BE2C (cell line): ENCODE results near the gene DOCK6.

Experiments
- DNase-seq: peaks from one replicate; pipeline ENCODE4 v3.0.0-alpha.2; 2020
- H3K27me3 ChIP-seq: fragments of 250-450 bp; sonication (Bioruptor Pico); 2 replicates; pipeline ENCODE4 v1.5.1; 2020; ENCODE audit warnings: mild to moderate bottlenecking
- H3K36me3 ChIP-seq: fragments of 250-450 bp; sonication (Bioruptor Pico); 2 replicates; pipeline ENCODE4 v1.5.1; 2020; ENCODE audit warnings: mild to moderate bottlenecking
- H3K4me1 ChIP-seq: fragments of 250-450 bp; sonication (Bioruptor Pico); 2 replicates; pipeline ENCODE4 v1.5.1; 2020
- H3K4me3 ChIP-seq: 2 replicates; pipeline ENCODE4 v1.5.1; 2011; ENCODE audit warnings: low read depth, low read length
- H3K9me3 ChIP-seq: fragments of 250-450 bp; sonication (Bioruptor Pico); 2 replicates; pipeline ENCODE4 v1.5.1; 2020
- CTCF ChIP-seq: IDR thresholded peaks from 2 replicates; pipeline ENCODE4 v1.5.1; 2012; ENCODE audit warnings: mild to moderate bottlenecking, low read depth, low read length

DOCK6 gene

GRCh38 chr19:11288349-11288748 lies 26.0 kb upstream of the DOCK6 start:
- no peaks in the 10 kb centered on the region for H3K4me1 ChIP-seq
- TF ChIP-seq CTCF, result peak; percentile 50
- H3K36me3 ChIP-seq, result no peaks in the 10 kb centered on the region
- DNase-seq, result no peak
- H3K4me3 ChIP-seq, result no peak overlapping the region
- H3K27me3 ChIP-seq, result no peaks in the 10 kb centered on the region
- H3K9me3 ChIP-seq, result no peaks in the 10 kb centered on the region

GRCh38 chr19:11286312-11286974 lies 24.1 kb upstream of the DOCK6 start:
- no peak for TF ChIP-seq CTCF
- no peaks in the 10 kb centered on the region for H3K36me3 ChIP-seq
- H3K4me1 ChIP-seq, result no peaks in the 10 kb centered on the region
- H3K27me3 ChIP-seq, result no peaks in the 10 kb centered on the region
- H3K4me3 ChIP-seq, result no peak overlapping the region
- no peak for DNase-seq
- no peaks in the 10 kb centered on the region for H3K9me3 ChIP-seq

- Histone ChIP-seq H3K4me3 (no peak overlapping the region), H3K36me3 (no peaks in the 10 kb centered on the region), H3K4me1 (no peaks in the 10 kb centered on the region), H3K27me3 (no peaks in the 10 kb centered on the region), H3K9me3 (no peaks in the 10 kb centered on the region)
- TF ChIP-seq CTCF, result no peak
- DNase-seq, result no peak
These were observed 22.2 kb upstream of the DOCK6 start for GRCh38 chr19:11284515-11284914.

- Histone ChIP-seq H3K36me3 (no peaks in the 10 kb centered on the region), H3K27me3 (no peaks in the 10 kb centered on the region), H3K9me3 (no peaks in the 10 kb centered on the region), H3K4me3 (no peak overlapping the region), H3K4me1 (no peaks in the 10 kb centered on the region)
- DNase-seq, result no peak
- no peak for TF ChIP-seq CTCF
These were observed 19.2 kb upstream of the DOCK6 start for GRCh38 chr19:11281356-11282049.

- no peaks in the 10 kb centered on the region for H3K9me3 ChIP-seq
- H3K4me1 ChIP-seq, result no peaks in the 10 kb centered on the region
- DNase-seq, result no peak
- H3K27me3 ChIP-seq, result no peaks in the 10 kb centered on the region
- no peak overlapping the region for H3K4me3 ChIP-seq
- no peaks in the 10 kb centered on the region for H3K36me3 ChIP-seq
- no peak for TF ChIP-seq CTCF
These were observed 17.3 kb upstream of the DOCK6 start for GRCh38 chr19:11279505-11280236.

GRCh38 chr19:11278670-11279069 lies 16.3 kb upstream of the DOCK6 start:
- DNase-seq, result no peak
- no peaks in the 10 kb centered on the region for H3K9me3 ChIP-seq
- no peak for TF ChIP-seq CTCF
- no peaks in the 10 kb centered on the region for H3K36me3 ChIP-seq
- H3K27me3 ChIP-seq, result no peaks in the 10 kb centered on the region
- H3K4me3 ChIP-seq, result no peak overlapping the region
- no peaks in the 10 kb centered on the region for H3K4me1 ChIP-seq
